ENCODE results near the gene ATG10. TPM values are rescaled to one million over a fixed set of nuclear protein-coding genes. Genes with fewer than 3 reads are reported as not detected.

Gene ATG10

DNA sequence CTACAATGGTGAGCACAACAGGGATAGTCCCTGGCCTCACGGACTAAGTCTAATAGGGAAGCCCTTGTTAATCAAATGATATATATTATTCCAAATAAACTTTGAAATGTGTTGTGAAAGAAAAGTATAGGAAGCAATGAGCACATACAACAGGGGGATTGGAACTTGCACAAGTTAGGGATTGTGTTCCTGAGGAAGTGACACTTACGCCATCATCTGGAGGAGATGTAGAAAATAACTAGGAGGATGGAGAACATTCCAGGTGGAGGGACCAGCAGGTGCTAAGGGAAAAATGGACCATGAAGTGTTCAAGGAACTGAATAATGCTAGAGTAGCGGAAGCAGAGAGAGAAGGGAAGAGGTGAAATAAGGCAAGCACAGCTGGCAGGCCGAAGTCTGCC lies 325.1 kb downstream of the ATG10 start:
- no peak overlapping the region for H3K27ac ChIP-seq (ENCODE audit: low read depth, low read length)
- H3K56ac ChIP-seq (ENCODE audit: low read length) = no peak overlapping the region
- H4K5ac ChIP-seq (ENCODE audit: low read length) = no peak overlapping the region
- H3K27me3 ChIP-seq (ENCODE audit: insufficient read depth, low read length, poor library complexity) = no peaks in the 10 kb centered on the region
- H2BK120ac ChIP-seq (ENCODE audit: low read depth, low read length) = no peak overlapping the region
- H3K36me3 ChIP-seq (ENCODE audit: control insufficient read depth, insufficient read depth, low read length) = no peaks in the 10 kb centered on the region
- no peaks in the 10 kb centered on the region for H3K79me2 ChIP-seq (ENCODE audit: control insufficient read depth, insufficient read depth, low read length)
- no peak overlapping the region for H3K4ac ChIP-seq (ENCODE audit: low read depth, low read length)
- peaks cover 3% of the 10 kb centered on the region for H3K4me1 ChIP-seq (ENCODE audit: control insufficient read depth, low read depth, low read length)
- H2BK15ac ChIP-seq (replicated peaks; ENCODE audit: low read depth) = no peak overlapping the region
- H3K4me3 ChIP-seq (ENCODE audit: low read length) = no peak overlapping the region
- no peak overlapping the region for H3K4me2 ChIP-seq (ENCODE audit: low read length)
- no peak overlapping the region for H2BK5ac ChIP-seq (ENCODE audit: low read length)
- peak; percentile 34 for DNase-seq
- no peak overlapping the region for H3K9ac ChIP-seq (ENCODE audit: low read length)
- WGBS (ENCODE audit: extremely low coverage, insufficient coverage, low lambda C conversion rate) = no CpG with 5 or more reads among the region's 4 CpGs
- H4K8ac ChIP-seq (ENCODE audit: low read depth, low read length) = no peak overlapping the region
- no peaks in the 10 kb centered on the region for H3K79me1 ChIP-seq (ENCODE audit: low read length)
- no peak overlapping the region for H3K23ac ChIP-seq (ENCODE audit: low read length)
- H2AK5ac ChIP-seq (ENCODE audit: low read length) = no peak overlapping the region
- no peak overlapping the region for H3K18ac ChIP-seq (ENCODE audit: low read length)

DNA sequence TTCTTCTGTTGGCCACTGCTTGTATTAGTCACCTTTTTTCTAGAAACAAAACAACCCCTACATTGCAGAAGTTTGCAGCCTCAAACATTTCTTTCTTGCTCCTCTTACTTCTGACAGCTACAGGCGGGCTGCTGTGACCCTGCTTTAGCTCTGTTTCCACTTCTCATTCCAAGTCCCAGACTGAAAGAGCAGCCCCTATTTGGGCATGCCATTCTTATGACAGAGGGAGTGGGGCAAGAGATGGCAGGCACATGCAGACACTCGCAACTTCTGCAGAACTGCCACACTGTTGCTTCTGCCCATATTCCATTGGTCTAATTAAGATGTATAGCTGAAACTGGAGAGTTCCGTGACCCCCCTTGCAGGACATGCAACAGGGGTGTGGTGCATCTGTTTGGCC lies 325.9 kb downstream of the ATG10 start:
- Histone ChIP-seq H2BK5ac (ENCODE audit: low read length) (no peak overlapping the region), H3K27ac (ENCODE audit: low read depth, low read length) (no peak overlapping the region), H3K79me1 (ENCODE audit: low read length) (no peaks in the 10 kb centered on the region), H2AK5ac (ENCODE audit: low read length) (no peak overlapping the region), H3K4me1 (ENCODE audit: control insufficient read depth, low read depth, low read length) (peaks cover 3% of the 10 kb centered on the region), H3K9ac (ENCODE audit: low read length) (no peak overlapping the region), H3K79me2 (ENCODE audit: control insufficient read depth, insufficient read depth, low read length) (no peaks in the 10 kb centered on the region), H3K23ac (ENCODE audit: low read length) (no peak overlapping the region), H3K27me3 (ENCODE audit: insufficient read depth, low read length, poor library complexity) (no peaks in the 10 kb centered on the region), H4K5ac (ENCODE audit: low read length) (no peak overlapping the region), H3K18ac (ENCODE audit: low read length) (no peak overlapping the region), H3K36me3 (ENCODE audit: control insufficient read depth, insufficient read depth, low read length) (no peaks in the 10 kb centered on the region), H3K4me2 (ENCODE audit: low read length) (no peak overlapping the region), H3K4ac (ENCODE audit: low read depth, low read length) (no peak overlapping the region), H3K56ac (ENCODE audit: low read length) (no peak overlapping the region), H2BK15ac (replicated peaks; ENCODE audit: low read depth) (no peak overlapping the region), H2BK120ac (ENCODE audit: low read depth, low read length) (no peak overlapping the region), H3K4me3 (ENCODE audit: low read length) (no peak overlapping the region), H4K8ac (ENCODE audit: low read depth, low read length) (no peak overlapping the region)
- no CpG with 5 or more reads among the region's 3 CpGs for WGBS (ENCODE audit: extremely low coverage, insufficient coverage, low lambda C conversion rate)
- no peak for DNase-seq

DNA sequence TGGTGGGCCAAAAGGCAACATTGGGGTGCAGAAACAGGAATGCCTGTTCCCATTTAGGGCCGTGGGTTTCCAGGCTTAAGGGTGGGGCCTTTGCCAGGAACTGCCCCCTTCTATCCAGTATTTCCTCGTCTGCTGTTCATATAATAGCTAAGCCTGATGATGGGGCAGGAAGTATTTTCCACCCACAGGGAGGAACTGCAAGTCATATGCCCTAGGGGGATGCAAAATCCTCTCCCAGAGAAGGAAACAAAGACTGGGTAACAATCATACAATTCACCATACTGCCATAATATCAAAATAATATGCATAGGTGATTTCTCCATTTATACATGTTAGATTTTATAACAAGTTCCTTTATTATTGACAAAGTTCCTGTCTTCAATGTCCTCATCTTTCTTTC lies 326.8 kb downstream of the ATG10 start:
- Histone ChIP-seq H4K5ac (ENCODE audit: low read length) (no peak overlapping the region), H3K23ac (ENCODE audit: low read length) (no peak overlapping the region), H3K27ac (ENCODE audit: low read depth, low read length) (no peak overlapping the region), H3K27me3 (ENCODE audit: insufficient read depth, low read length, poor library complexity) (no peaks in the 10 kb centered on the region), H3K4ac (ENCODE audit: low read depth, low read length) (no peak overlapping the region), H3K36me3 (ENCODE audit: control insufficient read depth, insufficient read depth, low read length) (no peaks in the 10 kb centered on the region), H3K9ac (ENCODE audit: low read length) (no peak overlapping the region), H3K56ac (ENCODE audit: low read length) (no peak overlapping the region), H4K8ac (ENCODE audit: low read depth, low read length) (no peak overlapping the region), H2BK15ac (replicated peaks; ENCODE audit: low read depth) (no peak overlapping the region), H3K79me2 (ENCODE audit: control insufficient read depth, insufficient read depth, low read length) (no peaks in the 10 kb centered on the region), H3K18ac (ENCODE audit: low read length) (no peak overlapping the region), H3K79me1 (ENCODE audit: low read length) (no peaks in the 10 kb centered on the region), H2BK5ac (ENCODE audit: low read length) (no peak overlapping the region), H3K4me2 (ENCODE audit: low read length) (no peak overlapping the region), H2AK5ac (ENCODE audit: low read length) (no peak overlapping the region), H3K4me1 (ENCODE audit: control insufficient read depth, low read depth, low read length) (peaks cover under 1% of the 10 kb centered on the region), H3K4me3 (ENCODE audit: low read length) (no peak overlapping the region), H2BK120ac (ENCODE audit: low read depth, low read length) (no peak overlapping the region)
- DNase-seq = no peak
- WGBS (ENCODE audit: extremely low coverage, insufficient coverage, low lambda C conversion rate) = no CpG with 5 or more reads among the region's 2 CpGs

DNA sequence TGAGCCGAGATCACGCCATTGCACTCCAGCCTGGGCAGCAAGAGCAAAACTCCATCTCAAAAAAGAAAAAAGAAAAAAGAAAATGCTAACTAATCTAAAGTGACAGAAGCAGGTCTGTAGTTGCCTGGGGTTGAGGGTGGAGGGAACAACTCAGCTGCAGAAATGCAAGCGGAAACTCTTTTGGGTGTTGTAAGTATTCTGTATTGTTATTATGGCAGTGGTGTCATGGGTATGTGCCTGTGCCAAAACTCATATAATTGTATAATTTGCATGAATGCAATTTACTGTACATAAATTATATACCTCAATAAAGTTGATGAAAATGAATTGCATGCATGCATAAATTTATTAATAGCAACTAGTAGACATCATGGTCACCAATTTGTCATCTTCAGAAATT lies 329.4 kb downstream of the ATG10 start:
- H3K79me2 ChIP-seq (ENCODE audit: control insufficient read depth, insufficient read depth, low read length) = no peaks in the 10 kb centered on the region
- no CpG with 5 or more reads among the region's 3 CpGs for WGBS (ENCODE audit: extremely low coverage, insufficient coverage, low lambda C conversion rate)
- DNase-seq = no peak
- H3K4me2 ChIP-seq (ENCODE audit: low read length) = no peak overlapping the region
- no peak overlapping the region for H3K56ac ChIP-seq (ENCODE audit: low read length)
- no peaks in the 10 kb centered on the region for H3K36me3 ChIP-seq (ENCODE audit: control insufficient read depth, insufficient read depth, low read length)
- H3K4me3 ChIP-seq (ENCODE audit: low read length) = no peak overlapping the region
- H3K79me1 ChIP-seq (ENCODE audit: low read length) = no peaks in the 10 kb centered on the region
- no peak overlapping the region for H3K27ac ChIP-seq (ENCODE audit: low read depth, low read length)
- H2BK5ac ChIP-seq (ENCODE audit: low read length) = no peak overlapping the region
- H2AK5ac ChIP-seq (ENCODE audit: low read length) = no peak overlapping the region
- H3K4me1 ChIP-seq (ENCODE audit: control insufficient read depth, low read depth, low read length) = no peaks in the 10 kb centered on the region
- H2BK120ac ChIP-seq (ENCODE audit: low read depth, low read length) = no peak overlapping the region
- no peak overlapping the region for H4K8ac ChIP-seq (ENCODE audit: low read depth, low read length)
- H3K18ac ChIP-seq (ENCODE audit: low read length) = no peak overlapping the region
- no peak overlapping the region for H4K5ac ChIP-seq (ENCODE audit: low read length)
- no peak overlapping the region for H3K9ac ChIP-seq (ENCODE audit: low read length)
- no peak overlapping the region for H3K23ac ChIP-seq (ENCODE audit: low read length)
- H2BK15ac ChIP-seq (replicated peaks; ENCODE audit: low read depth) = no peak overlapping the region
- H3K4ac ChIP-seq (ENCODE audit: low read depth, low read length) = no peak overlapping the region
- H3K27me3 ChIP-seq (ENCODE audit: insufficient read depth, low read length, poor library complexity) = no peaks in the 10 kb centered on the region

Small RNA genes lying within 50 kb of the gene (small RNA-seq; reads per million reads assigned to genes)
- gene AC010598.1 (ENCODE audit: insufficient read depth) (not detected), gene RN7SL378P (ENCODE audit: insufficient read depth) (not detected)
